KBM-7 (cell line): Measurements from ENCODE around the gene SAMMSON.

Source experiments
- DNase-seq: peaks from one replicate; pipeline ENCODE4 v3.0.0-alpha.2; 2015
- in situ Hi-C: fragments of 300-500 bp; cut with MboI; formaldehyde crosslinking; loops from 2 replicates; pipeline ENCODE4 v1.14.3; 2020; ENCODE audit warnings: low sequenced_read_pairs, low pct_unique_long_range_greater_than_20kb, mixed read lengths

SAMMSON gene

DNA sequence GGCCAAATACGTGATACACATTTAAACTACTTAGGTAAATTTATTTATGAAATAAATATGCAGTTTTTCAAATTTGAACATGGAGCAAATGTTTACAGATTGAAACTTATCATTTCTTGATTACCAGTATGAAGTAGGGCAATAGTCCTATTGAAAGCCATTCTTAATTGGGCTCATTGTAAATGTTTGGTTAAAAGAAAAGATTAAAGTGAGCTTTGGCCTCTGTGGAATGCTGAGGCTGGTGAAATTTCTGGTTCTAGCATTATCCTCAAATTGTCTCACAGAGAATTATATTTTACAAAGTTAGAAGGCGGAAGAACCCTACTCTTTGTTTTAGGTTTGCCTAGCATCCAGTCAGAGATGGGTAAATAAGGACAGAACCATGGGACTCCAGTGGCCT is 73.2 kb downstream of the SAMMSON start:
- in situ Hi-C loops, result no loop called here
- DNase-seq, result no peak

DNA sequence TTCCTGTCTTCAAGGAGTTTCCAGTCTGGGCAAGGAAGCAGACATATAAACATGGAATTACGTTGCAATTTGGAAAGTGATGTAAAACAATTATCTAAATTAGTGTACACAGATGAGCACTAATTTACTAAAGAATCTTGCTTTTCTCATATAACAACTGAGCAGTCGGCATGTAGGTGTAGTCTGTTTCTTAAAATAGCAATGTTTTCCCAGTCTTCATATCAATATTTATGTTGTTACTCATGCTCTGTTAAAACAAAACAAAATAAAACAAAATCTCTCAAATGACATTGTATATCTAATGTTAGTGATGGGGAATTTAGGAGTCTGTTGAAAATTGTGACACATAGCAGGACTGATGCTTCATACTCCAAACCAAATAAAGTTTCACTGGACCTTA is 75.6 kb downstream of the SAMMSON start:
- no peak for DNase-seq
- in situ Hi-C loops, result no loop called here

DNA sequence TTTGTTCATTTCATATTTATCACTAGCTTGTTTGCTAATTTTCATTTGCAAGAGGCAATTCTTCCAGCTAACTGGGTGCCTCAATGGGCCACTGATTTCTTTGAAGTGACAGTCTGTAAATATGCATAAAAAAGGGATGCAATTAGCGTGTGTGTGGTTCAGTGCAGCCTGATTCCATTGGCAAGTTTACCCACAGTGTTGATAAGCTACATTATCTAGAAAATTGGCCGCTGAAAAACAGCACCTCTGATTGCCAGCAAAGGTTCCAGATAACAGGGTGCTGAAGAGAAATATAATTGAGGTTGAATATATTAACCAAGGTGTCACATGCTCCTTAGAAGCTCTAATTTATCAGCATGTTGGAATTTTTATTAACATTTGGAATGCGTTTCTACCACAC is 76.9 kb downstream of the SAMMSON start:
- in situ Hi-C loops, result no loop called here
- no peak for DNase-seq

DNA sequence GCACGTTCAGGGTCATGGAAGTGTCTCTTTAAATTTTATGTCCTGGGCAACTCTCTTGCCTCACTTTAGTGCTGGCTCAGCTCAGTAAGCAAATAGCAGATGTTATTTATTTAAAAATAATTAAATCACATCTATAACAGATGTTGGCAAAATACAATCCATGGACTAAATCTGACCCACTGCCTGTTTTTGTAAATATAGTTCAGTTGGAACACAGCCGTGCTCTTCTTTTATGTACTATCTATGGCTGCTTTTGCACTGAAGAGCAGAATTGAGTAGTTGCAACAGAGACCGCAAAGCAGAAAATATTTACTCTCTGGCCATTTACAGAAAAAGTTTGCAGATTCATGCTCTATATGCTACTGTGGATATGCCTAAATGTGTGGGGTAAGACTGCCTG is 79.2 kb downstream of the SAMMSON start:
- no peak for DNase-seq
- in situ Hi-C loops, result no loop called here

DNA sequence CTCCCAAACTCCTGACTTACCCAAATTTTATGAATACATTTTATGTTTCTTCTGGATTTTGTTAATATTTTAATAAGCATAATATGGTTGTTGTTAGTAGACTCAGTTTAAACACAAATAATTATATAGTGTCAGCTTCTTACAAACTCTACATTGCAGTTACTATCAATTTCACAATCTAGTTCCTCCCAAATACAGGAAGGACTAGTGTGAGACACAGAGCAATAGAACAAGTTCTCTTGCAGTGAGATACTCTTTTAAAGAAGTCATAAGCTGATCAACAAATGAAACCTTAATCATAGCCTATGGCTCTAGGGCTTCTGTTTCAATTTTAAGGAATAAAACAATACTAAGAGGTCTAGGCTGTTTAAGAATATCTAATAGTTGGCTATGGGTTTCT is 86.1 kb downstream of the SAMMSON start:
- DNase-seq, result no peak
- in situ Hi-C loops, result no loop called here

GRCh38 chr3:70086336-70086735 is 86.8 kb downstream of the SAMMSON start:
- DNase-seq, result no peak
- in situ Hi-C loops, result no loop called here

DNA sequence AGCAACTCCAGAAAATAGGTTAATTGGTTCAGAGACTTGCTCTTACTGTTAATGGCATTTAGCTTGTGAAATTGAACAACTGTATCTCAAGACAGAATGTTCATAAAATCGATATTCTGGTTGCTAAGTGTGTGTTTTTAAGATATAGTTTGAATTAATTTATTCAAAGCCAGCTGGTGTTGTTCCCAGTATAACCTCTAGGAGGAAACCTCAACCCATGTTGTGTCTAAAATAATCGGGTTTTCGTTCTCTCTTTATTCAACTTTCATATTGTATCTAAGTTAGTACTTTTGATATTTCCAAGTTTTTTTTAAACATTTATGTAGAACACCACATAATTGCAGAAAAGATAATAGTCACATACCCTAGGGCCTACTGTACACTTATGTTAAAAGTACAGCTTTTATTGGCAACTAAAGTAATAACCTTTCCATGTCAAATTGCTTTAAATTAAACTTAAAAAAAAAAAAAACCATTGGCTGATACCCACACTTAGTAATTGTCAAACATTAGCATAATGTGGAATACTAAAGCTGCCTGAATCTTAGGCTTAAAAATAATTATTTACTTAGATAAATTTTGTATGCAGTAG is 90.9 kb downstream of the SAMMSON start:
- in situ Hi-C loops, result no loop called here
- DNase-seq, result peak; percentile 4

DNA sequence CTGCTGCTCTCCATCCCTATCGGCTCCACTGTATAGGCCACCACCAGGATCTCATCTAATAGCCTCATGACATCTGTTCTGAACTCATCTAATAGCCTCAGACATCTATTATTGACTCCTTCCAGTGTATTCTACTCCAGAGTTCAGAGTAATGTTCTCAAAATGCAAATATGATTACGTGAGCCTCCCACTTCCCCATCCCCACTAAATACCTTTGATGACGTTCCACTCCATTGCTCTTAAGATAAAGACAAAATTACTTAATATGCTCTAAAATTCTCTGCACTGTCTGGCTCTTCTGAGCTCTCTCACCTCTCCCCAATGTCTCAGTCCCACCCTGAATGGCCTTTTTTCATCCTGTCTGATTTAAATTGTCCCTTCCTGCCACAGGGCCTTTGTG is 94.7 kb downstream of the SAMMSON start:
- in situ Hi-C loops, result no loop called here
- DNase-seq, result no peak

- in situ Hi-C loops, result no loop called here
- no peak for DNase-seq
Measured at GRCh38 chr3:70095260-70095659, 95.7 kb downstream of the SAMMSON start.

DNA sequence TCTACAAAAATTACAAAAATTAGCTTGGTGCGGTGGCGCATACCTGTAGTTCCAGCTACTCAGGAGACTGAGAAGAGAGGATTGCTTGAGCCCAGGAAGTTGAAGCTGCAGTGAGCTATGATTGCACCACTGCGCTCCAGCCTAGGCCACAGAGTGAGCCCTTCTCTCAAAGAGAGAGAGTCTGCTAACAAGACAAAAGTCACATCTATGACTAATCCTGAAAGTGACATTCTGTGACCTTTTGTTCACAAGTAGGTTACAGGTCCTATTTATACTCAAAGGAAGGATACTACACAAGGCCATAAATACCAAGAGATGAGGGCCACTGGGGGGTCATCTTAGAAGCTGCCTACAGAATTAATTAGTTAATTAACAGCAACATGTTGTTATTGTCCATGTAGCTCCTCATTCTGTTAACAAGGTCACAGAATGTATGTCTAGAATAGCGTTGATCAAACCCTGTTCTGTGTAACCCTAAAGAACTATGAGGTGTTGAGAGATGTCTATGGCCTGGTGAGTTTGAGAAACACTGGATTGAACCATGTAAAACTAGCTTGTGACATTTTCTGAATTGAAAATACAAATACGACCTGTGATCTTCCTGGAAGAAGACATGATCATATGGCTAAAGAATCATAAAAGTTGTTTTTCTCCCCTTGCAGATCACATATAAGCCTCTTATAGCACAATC is 97.0 kb downstream of the SAMMSON start:
- in situ Hi-C loops, result no loop called here

GRCh38 chr3:70097084-70097483 is 97.6 kb downstream of the SAMMSON start:
- in situ Hi-C loops, result no loop called here
- no peak for DNase-seq

More for the DNA sequence above, 97.0 kb downstream of the SAMMSON start:
- no peak for DNase-seq

DNA sequence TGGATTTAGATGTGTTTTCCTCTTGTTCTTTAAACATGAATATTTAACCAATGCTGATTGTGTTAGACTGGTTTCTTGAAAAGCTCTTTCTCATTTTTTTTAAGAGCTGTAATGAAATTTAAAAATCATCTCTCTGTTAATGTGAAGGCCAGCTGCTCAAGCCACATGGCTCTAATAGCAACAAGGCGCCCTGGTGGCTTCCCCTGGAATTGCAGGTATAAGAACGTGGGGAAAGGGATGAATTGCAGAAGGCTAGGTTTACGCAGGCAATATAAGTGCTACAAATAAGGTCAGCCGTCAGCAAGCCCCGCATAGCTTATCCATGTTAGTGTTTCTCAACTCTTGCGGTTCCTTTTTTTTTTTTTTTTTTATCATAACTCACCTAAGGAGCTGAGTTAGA is 108.5 kb downstream of the SAMMSON start:
- in situ Hi-C loops, result no loop called here
- DNase-seq, result peak; percentile 23

- no peak for DNase-seq
- in situ Hi-C loops, result no loop called here
Measured at GRCh38 chr3:70108546-70108945, 109.0 kb downstream of the SAMMSON start.

- in situ Hi-C loops, result no loop called here
- no peak for DNase-seq
Measured at GRCh38 chr3:70110066-70110465, 110.5 kb downstream of the SAMMSON start.

DNA sequence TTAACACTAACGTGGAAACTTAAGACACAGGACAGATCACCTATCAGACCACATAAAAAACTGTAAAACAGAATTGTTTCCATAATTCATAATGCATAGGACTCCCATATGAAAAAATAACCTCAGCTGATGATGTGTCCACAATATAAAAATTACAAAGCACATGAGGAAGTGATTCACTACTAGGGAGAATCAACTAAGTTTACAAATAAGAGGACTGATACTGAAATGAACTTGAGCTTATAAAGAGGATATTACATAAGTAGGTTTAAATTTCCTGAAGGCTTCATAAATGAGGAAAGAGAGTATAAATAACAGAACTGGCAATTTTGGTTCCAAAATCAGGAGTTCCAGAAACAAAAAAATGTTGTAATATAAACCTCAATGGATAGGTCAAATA is 111.9 kb downstream of the SAMMSON start:
- no peak for DNase-seq
- in situ Hi-C loops, result no loop called here

DNA sequence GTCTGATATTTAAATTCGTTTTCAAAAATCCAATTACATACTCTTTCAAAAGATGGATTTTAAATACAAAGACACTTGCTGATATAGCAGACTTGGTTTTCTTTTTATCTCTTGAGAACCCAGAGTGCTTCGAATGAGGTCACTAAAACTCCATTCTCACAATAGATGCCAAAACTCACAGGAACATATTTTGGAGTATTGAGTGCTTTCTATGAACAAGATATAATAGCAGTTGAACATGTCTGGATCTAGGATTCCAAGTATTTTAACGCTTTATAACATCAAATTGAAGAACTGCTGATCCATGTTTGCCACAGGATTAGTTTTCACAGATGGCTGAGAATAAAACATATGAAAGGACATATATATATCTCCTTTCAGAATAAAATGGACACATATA is 113.2 kb downstream of the SAMMSON start:
- DNase-seq, result no peak
- in situ Hi-C loops, result no loop called here

GRCh38 chr3:70114431-70114830 is 114.9 kb downstream of the SAMMSON start:
- no peak for DNase-seq
- in situ Hi-C loops, result no loop called here

- no peak for DNase-seq
- in situ Hi-C loops, result no loop called here
Measured at GRCh38 chr3:70119879-70120278, 120.3 kb downstream of the SAMMSON start.
